HG02642 (cell line): ENCODE measurements around the gene RBM39.
"Not testable (repeated sequence)": the region's sequence is repeated elsewhere in the genome, so short reads cannot be mapped to it uniquely, and the experiment has no call there.

Experiments
- ATAC-seq: cut with Tn5 transposase; IDR thresholded peaks from one replicate; pipeline ENCODE4 v1.9.1; 2021; ENCODE audit warnings: mild to moderate bottlenecking; ENCODE audit not compliant: unreplicated experiment, poor library complexity

RBM39 gene

GRCh38 chr20:35710884-35711587 is 31.0 kb downstream of the RBM39 start:
- no peak for ATAC-seq

- ATAC-seq, result no peak
Observed at GRCh38 chr20:35710039-35710438, 32.0 kb downstream of the RBM39 start.

DNA sequence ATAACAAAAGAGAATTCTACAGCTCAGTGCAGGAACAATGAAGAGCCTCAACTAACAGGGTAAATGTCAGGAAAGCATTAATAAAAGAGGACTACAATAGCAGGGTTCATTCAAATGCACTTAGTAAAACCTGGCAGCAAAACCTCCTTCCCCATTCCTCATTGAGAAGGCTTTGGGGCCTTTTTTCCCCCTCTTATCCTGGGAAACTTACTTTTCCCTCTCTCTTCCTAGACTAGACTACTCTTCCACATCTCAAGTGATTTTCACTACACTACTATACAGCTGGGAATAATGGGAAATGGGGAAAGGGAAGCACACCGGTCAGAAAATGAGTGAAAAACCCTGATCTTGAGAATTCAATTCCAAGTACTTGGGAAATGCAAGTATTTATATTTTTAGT is 32.8 kb downstream of the RBM39 start:
- ATAC-seq, result no peak

DNA sequence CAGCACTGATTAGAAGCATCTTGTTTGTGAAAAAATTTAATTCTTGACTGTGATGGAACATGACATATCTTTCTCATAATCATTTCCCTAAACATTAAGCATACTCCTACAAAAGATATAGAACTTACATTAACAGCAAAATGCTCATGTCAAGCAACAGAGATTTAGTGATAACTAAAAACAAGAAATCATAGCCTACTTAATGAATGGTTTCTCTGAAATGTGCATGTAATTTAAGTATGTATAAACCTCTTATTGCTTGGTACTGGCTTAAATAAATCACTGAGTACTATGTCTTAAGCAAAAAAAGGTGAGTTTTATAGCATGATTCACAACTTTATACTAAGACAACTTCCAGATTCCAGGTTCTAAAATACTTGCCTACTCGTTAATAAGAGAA is 33.6 kb downstream of the RBM39 start:
- no peak for ATAC-seq

GRCh38 chr20:35706591-35707529 is 35.2 kb downstream of the RBM39 start:
- ATAC-seq, result not testable (repeated sequence)

GRCh38 chr20:35705894-35706293 is 36.2 kb downstream of the RBM39 start:
- ATAC-seq, result not testable (repeated sequence)

GRCh38 chr20:35704514-35705261 is 37.4 kb downstream of the RBM39 start:
- ATAC-seq, result no peak

- no peak for ATAC-seq
Observed at GRCh38 chr20:35702824-35703695, 39.0 kb downstream of the RBM39 start.

GRCh38 chr20:35702051-35702823 is 39.8 kb downstream of the RBM39 start:
- no peak for ATAC-seq

DNA sequence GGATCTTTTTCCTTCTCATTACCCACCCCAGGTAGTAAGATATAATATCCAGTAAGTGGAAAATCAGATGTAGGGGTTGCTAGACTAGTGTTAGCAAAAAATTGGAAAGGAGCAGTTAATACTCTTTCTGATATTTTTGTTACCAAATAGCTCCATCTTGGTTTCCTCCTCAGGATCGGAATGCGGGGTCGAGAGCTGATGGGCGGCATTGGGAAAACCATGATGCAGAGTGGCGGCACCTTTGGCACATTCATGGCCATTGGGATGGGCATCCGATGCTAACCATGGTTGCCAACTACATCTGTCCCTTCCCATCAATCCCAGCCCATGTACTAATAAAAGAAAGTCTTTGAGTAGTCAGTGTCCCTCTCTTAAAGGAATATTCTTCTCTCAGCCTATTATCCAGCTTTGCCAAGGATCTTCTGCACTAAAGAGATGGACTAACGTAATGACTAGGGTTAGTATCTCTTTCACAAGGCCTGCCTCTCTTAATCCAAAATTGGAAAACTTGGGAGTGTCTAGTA is 41.4 kb downstream of the RBM39 start:
- ATAC-seq, result no peak

DNA sequence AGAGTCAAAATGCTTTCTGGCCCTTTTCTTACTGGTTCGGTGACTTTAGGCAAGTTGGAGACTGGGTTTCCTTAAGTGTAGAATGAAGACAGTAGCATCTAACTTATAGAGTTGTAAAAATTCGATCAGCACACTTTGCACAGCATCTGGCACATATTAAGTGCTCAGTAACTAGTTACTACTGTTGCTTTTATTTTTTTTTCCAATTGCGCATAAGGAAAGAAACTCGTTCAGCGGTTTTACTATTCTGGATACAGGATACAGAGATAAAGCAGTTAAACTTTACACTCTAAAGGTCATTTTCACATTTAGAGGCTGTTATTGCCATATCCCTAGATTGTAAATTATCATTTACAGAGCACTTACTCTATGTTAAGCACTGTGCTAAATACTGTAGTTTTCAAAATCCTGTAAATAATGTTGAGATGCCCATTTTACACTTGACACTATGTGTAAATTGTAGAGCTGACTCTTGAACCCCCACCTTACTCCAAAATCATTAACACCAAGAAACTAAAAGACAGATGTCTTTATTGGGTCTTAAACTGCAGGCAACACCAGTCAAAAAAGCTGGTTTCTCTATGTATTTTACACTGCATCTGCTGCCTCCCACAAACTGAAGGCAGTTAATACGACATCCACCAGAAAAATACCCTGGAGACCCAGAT is 42.0 kb downstream of the RBM39 start:
- ATAC-seq, result no peak

DNA sequence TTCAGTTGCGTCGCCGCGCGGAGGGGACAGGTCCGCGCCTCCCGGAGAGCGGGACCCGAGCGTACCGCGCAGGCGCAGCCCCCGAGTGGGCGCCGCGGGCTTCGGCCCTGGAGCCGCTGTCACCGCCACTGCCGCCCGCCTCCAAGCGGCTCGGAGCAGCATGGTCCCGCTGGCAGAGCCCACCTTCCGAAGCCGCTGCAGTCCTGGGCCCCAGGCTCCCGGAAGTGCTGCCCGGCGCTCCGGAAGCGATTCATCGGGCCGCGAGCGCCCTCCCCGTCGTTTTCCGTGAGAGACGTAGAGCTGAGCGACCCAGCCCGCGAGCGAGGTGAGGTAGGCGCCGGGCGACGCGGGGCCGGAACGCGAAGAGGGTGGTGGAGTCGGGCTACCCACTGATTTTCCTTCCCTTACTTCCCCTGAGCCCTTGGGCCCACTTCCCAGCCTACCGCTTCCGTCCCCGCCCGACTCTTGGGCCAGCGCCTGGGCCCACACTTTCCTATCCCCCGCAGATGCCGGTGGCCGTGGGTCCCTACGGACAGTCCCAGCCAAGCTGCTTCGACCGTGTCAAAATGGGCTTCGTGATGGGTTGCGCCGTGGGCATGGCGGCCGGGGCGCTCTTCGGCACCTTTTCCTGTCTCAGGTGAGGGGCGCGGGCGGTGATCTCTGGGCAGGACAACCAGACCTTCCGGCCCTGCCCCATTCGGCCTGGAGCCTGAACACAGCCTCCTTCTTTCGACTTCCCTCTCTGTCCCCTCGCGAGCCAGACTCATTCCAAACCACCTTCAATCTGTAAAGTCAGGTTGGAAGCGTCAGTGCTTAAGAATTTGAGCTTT is 42.7 kb downstream of the RBM39 start, which contains the start of the genes NFS1 and ROMO1:
Gene NFS1, minus strand, starts transcription at position 226 of the 830 bp plus-strand sequence. Its CDS starts 64 bp downstream, at position 162.
Gene ROMO1, plus strand, starts transcription at position 279 of the 830 bp plus-strand sequence. Its CDS starts 228 bp downstream, at position 507.
- ATAC-seq, result peak; percentile 83

GRCh38 chr20:35698298-35699126 is 43.5 kb downstream of the RBM39 start:
- peak; percentile 41 for ATAC-seq

- no peak for ATAC-seq
Observed at GRCh38 chr20:35697696-35698297, 44.3 kb downstream of the RBM39 start.

DNA sequence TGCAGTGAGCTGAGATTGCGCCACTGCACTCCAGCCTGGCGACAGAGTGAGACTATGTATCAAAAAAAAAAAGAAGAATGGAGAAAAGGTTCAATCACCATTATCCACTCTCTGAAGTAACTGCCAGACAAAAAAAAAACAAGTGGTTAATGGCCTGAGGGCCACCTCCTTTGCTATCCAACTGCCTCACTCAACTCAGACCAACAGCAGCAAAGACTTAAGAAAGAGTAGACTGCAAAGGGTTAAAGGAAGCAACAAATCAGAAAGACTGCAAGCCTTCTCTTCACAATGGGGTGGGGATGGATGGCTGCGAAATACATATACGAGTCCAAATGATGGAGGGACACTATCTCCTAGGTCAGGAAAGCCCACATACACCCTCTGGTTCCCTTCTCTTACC is 46.1 kb downstream of the RBM39 start:
- ATAC-seq, result no peak

DNA sequence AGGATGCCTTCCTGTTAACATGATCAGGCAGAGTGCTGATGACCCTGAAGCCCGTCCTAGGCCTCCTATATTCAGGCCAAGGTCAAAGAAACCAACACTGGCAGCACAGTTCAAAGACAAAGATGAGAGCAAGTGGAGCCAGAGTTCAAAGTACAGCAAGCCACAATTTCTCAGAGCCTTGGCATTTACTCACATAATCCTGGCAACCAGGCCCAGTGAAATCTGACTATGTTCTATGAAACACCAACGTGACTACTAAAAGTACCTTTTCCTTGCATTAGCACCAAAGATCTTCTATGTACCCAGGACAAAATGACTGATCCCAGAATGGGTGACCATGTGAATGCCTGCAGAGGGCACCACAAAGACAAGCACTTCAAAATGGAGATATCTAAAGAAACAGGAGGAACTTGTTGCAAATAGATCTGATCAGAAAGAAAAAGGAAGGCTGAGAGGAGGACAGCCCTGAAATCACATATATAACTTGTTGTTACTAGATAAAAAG is 46.8 kb downstream of the RBM39 start:
- ATAC-seq, result no peak
